Measurements from ENCODE around the gene ZBTB2.

GRCh38 chr6:151376440-151376839 lies 14.9 kb downstream of the ZBTB2 start:
- TF ChIP-seq ZNF274 (IDR thresholded peaks at IDR 0.05; ENCODE audit: low read depth, low read length) (no peak), YY1 (IDR thresholded peaks at IDR 0.05; ENCODE audit: insufficient read depth, insufficient read length) (no peak)
